ENCODE data around the gene VAV2.

DNA sequence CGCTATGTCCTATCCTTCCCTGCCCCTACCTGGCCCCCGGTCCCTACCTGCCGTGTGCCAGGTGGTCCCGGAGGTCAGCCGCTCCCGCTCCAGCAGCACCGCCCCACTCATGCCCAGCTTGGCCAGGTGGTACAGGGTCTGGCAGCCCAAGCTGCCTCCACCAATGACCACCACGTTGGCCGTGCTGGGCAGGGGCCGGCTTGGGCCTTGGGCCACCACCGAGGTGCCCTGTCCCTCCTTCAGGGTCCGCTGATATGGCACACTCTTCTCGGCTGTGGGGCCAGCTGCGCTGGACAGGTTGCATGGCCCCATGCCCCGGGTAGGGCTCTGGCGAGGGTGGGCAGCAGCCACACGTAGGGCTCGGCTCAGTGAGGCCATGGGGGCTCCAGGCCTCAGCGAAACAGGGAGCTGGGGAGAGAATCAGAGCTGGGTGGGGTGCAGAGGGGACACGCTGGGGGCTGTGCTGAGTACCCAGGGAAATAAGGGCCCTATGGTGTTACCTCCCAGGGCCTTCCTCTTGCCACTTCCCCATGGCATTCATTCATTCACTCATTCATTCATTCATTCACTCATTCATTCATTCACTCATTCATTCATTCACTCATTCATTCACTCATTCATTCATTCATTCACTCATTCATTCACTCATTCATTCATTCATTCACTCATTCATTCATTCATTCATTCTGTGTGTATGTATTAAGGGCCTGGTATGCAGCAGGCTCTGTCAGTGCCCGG lies 258.2 kb downstream of the VAV2 start:
- TF ChIP-seq, protein P1, sequence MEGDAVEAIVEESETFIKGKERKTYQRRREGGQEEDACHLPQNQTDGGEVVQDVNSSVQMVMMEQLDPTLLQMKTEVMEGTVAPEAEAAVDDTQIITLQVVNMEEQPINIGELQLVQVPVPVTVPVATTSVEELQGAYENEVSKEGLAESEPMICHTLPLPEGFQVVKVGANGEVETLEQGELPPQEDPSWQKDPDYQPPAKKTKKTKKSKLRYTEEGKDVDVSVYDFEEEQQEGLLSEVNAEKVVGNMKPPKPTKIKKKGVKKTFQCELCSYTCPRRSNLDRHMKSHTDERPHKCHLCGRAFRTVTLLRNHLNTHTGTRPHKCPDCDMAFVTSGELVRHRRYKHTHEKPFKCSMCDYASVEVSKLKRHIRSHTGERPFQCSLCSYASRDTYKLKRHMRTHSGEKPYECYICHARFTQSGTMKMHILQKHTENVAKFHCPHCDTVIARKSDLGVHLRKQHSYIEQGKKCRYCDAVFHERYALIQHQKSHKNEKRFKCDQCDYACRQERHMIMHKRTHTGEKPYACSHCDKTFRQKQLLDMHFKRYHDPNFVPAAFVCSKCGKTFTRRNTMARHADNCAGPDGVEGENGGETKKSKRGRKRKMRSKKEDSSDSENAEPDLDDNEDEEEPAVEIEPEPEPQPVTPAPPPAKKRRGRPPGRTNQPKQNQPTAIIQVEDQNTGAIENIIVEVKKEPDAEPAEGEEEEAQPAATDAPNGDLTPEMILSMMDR (conservative IDR thresholded peaks at IDR 0.05; ENCODE audit: low read depth, low read length): no peak
- TF ChIP-seq MAZ (IDR thresholded peaks at IDR 0.05; ENCODE audit: borderline replicate concordance, low read depth, low read length): no peak
- TF ChIP-seq CEBPB (IDR thresholded peaks at IDR 0.05; ENCODE audit: low read depth, low read length): no peak
- TF ChIP-seq POLR2A (IDR thresholded peaks at IDR 0.05; ENCODE audit: low read depth, low read length): no peak
- no peak for TF ChIP-seq SMC3 (IDR thresholded peaks at IDR 0.05; ENCODE audit: low read depth, low read length)
- TF ChIP-seq, protein P2, sequence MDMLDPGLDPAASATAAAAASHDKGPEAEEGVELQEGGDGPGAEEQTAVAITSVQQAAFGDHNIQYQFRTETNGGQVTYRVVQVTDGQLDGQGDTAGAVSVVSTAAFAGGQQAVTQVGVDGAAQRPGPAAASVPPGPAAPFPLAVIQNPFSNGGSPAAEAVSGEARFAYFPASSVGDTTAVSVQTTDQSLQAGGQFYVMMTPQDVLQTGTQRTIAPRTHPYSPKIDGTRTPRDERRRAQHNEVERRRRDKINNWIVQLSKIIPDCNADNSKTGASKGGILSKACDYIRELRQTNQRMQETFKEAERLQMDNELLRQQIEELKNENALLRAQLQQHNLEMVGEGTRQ (IDR thresholded peaks at IDR 0.05; ENCODE audit: low read depth, low read length): no peak
- TF ChIP-seq RCOR1 (IDR thresholded peaks at IDR 0.05; ENCODE audit: insufficient replicate concordance, low read length): no peak
- no peak for TF ChIP-seq MXI1 (IDR thresholded peaks at IDR 0.05; ENCODE audit: borderline replicate concordance, low read depth, low read length)
- no peak for TF ChIP-seq RAD21 (IDR thresholded peaks at IDR 0.05; ENCODE audit: low read length)
- TF ChIP-seq BHLHE40 (IDR thresholded peaks at IDR 0.05; ENCODE audit: low read depth, low read length): no peak
- no peak for TF ChIP-seq RFX5 (IDR thresholded peaks at IDR 0.05; ENCODE audit: low read depth, low read length)
- no peak for TF ChIP-seq FOS (IDR thresholded peaks at IDR 0.05; ENCODE audit: low read depth, low read length)
- no peak for TF ChIP-seq NFE2L2 (IDR thresholded peaks at IDR 0.05; ENCODE audit: low read depth, low read length)
- no peak for TF ChIP-seq MAFK (IDR thresholded peaks at IDR 0.05; ENCODE audit: low read depth, low read length)
